ENCODE measurements around the gene SSH2.

DNA sequence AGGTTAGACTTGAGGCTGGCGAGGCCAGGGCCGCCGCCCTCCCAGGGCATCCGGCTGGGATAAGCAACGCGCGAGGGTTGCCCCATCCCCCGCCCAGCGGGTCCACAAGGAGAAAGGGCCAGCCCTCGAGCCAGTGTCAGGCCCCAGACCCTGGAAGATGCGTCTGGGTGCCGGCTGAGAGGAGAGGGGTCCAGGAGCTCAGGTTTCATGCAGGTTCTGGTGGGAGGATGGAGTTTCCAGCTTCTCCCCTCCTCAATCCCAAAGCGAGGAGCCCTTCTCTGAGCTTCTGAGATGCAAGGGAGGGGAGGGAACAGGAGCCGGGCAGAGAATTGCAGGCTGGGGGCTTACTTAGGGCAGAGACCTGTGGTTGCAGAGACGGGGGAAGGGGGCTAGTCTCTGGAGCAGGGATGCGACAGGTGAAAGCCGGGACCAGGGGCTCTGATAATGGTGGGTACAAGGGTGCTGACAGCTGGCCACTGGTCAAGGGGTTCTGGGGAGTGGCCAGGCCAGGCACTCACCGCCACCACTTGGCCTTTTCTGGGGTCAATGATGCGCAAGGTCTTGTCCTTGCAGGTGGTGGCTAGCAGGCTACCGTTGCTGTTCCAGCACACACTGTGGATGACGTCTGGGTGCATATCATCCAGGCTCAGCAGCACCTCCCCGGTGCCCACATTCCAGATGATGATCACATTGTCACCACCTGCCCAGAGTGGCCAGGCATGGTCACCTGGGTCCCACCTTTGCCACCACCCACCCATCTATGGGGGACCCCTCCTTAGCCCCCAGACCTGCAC is 311.6 kb downstream of the SSH2 start:
- TF ChIP-seq MAX (IDR thresholded peaks at IDR 0.05; ENCODE audit: low read depth) (no peak), EZH2phosphoT487 (IDR thresholded peaks at IDR 0.05; ENCODE audit: borderline replicate concordance, low read depth) (no peak), CTCF (IDR thresholded peaks at IDR 0.05) (no peak)

Data from SK-N-SH (cell line).